Stimulated activated naive CD8-positive, alpha-beta T cell treated with anti-CD3 and anti-CD28 coated beads, Interleukin-15, Interleukin-2, amounts not matched to agents 100 ng/mL and 50 ng/mL, for 24 hours (primary cell): Measurements from ENCODE around the gene ZDHHC11B.
"Not testable (repeated sequence)": the region's sequence is repeated elsewhere in the genome, so short reads cannot be mapped to it uniquely, and the experiment has no call there.

ENCODE experiments used
- H3K27ac Mint-ChIP-seq: one replicate; pipeline ENCODE4 v1.8.0; 2021; ENCODE audit warnings: mild to moderate bottlenecking, mixed read lengths
- H3K27me3 Mint-ChIP-seq: one replicate; pipeline ENCODE4 v1.8.0; 2021; ENCODE audit warnings: mixed read lengths
- H3K36me3 Mint-ChIP-seq: one replicate; pipeline ENCODE4 v1.8.0; 2021; ENCODE audit warnings: low read depth, mixed read lengths
- H3K4me1 Mint-ChIP-seq: one replicate; pipeline ENCODE4 v1.8.0; 2021; ENCODE audit warnings: low read depth, mixed read lengths
- H3K4me3 Mint-ChIP-seq: one replicate; pipeline ENCODE4 v1.8.0; 2021; ENCODE audit warnings: mild to moderate bottlenecking, mixed read lengths
- H3K9me3 Mint-ChIP-seq: one replicate; pipeline ENCODE4 v1.8.0; 2021; ENCODE audit warnings: mixed read lengths

The ZDHHC11B gene

GRCh38 chr5:797986-798385, 13.5 kb upstream of the ZDHHC11B start:
- not testable (repeated sequence) for H3K4me3 Mint-ChIP-seq, H3K36me3 Mint-ChIP-seq, H3K4me1 Mint-ChIP-seq, H3K27ac Mint-ChIP-seq
- Mint-ChIP-seq H3K9me3 (peaks cover 22% of the 10 kb centered on the region), H3K27me3 (peaks cover 37% of the 10 kb centered on the region)

- H3K36me3 Mint-ChIP-seq, H3K27ac Mint-ChIP-seq, H3K4me3 Mint-ChIP-seq, H3K4me1 Mint-ChIP-seq: not testable (repeated sequence)
- H3K27me3 Mint-ChIP-seq: peaks cover 32% of the 10 kb centered on the region
- peaks cover 19% of the 10 kb centered on the region for H3K9me3 Mint-ChIP-seq
These were observed 11.3 kb upstream of the ZDHHC11B start for GRCh38 chr5:795873-796272.

- not testable (repeated sequence) for H3K36me3 Mint-ChIP-seq, H3K4me1 Mint-ChIP-seq, H3K27ac Mint-ChIP-seq, H3K4me3 Mint-ChIP-seq
- peaks cover 26% of the 10 kb centered on the region for H3K9me3 Mint-ChIP-seq
- peaks cover 38% of the 10 kb centered on the region for H3K27me3 Mint-ChIP-seq
These were observed 10.4 kb upstream of the ZDHHC11B start for GRCh38 chr5:794948-795347.

- Mint-ChIP-seq H3K9me3 (peaks cover 23% of the 10 kb centered on the region), H3K27me3 (peaks cover 36% of the 10 kb centered on the region)
- not testable (repeated sequence) for H3K36me3 Mint-ChIP-seq, H3K27ac Mint-ChIP-seq, H3K4me3 Mint-ChIP-seq, H3K4me1 Mint-ChIP-seq
These were observed 4.2 kb upstream of the ZDHHC11B start for GRCh38 chr5:788703-789102.

- not testable (repeated sequence) for H3K27ac Mint-ChIP-seq, H3K4me1 Mint-ChIP-seq, H3K4me3 Mint-ChIP-seq, H3K36me3 Mint-ChIP-seq
- Mint-ChIP-seq H3K9me3 (peaks cover 17% of the 10 kb centered on the region), H3K27me3 (peaks cover 32% of the 10 kb centered on the region)
These were observed 3.3 kb upstream of the ZDHHC11B start for GRCh38 chr5:787857-788233.

GRCh38 chr5:787224-787856, 2.8 kb upstream of the ZDHHC11B start:
- Mint-ChIP-seq H3K9me3 (peaks cover 17% of the 10 kb centered on the region), H3K27me3 (peaks cover 32% of the 10 kb centered on the region)
- not testable (repeated sequence) for H3K4me3 Mint-ChIP-seq, H3K27ac Mint-ChIP-seq, H3K36me3 Mint-ChIP-seq, H3K4me1 Mint-ChIP-seq

- H3K4me1 Mint-ChIP-seq, H3K27ac Mint-ChIP-seq, H3K36me3 Mint-ChIP-seq, H3K9me3 Mint-ChIP-seq: not testable (repeated sequence)
- peak overlapping the region; percentile 57 for H3K4me3 Mint-ChIP-seq
- H3K27me3 Mint-ChIP-seq: peaks cover 19% of the 10 kb centered on the region
These were observed 714 bp upstream of the ZDHHC11B start for GRCh38 chr5:785181-785705.

- H3K4me1 Mint-ChIP-seq, H3K36me3 Mint-ChIP-seq, H3K9me3 Mint-ChIP-seq, H3K27me3 Mint-ChIP-seq, H3K27ac Mint-ChIP-seq: not testable (repeated sequence)
- H3K4me3 Mint-ChIP-seq: peak overlapping the region; percentile 32
These were observed 575 bp downstream of the ZDHHC11B start for GRCh38 chr5:783881-784427.

GRCh38 chr5:783049-783802, 1.3 kb downstream of the ZDHHC11B start:
- H3K27ac Mint-ChIP-seq, H3K4me3 Mint-ChIP-seq, H3K4me1 Mint-ChIP-seq, H3K9me3 Mint-ChIP-seq, H3K36me3 Mint-ChIP-seq, H3K27me3 Mint-ChIP-seq: not testable (repeated sequence)

GRCh38 chr5:782356-782755, 2.2 kb downstream of the ZDHHC11B start:
- H3K9me3 Mint-ChIP-seq, H3K36me3 Mint-ChIP-seq, H3K27ac Mint-ChIP-seq, H3K4me3 Mint-ChIP-seq, H3K27me3 Mint-ChIP-seq, H3K4me1 Mint-ChIP-seq: not testable (repeated sequence)

- not testable (repeated sequence) for H3K4me3 Mint-ChIP-seq, H3K27me3 Mint-ChIP-seq, H3K36me3 Mint-ChIP-seq, H3K27ac Mint-ChIP-seq, H3K4me1 Mint-ChIP-seq, H3K9me3 Mint-ChIP-seq
These were observed 4.0 kb downstream of the ZDHHC11B start for GRCh38 chr5:780571-780970.

GRCh38 chr5:778967-779366, 5.6 kb downstream of the ZDHHC11B start:
- H3K27me3 Mint-ChIP-seq, H3K36me3 Mint-ChIP-seq, H3K4me1 Mint-ChIP-seq, H3K4me3 Mint-ChIP-seq, H3K27ac Mint-ChIP-seq, H3K9me3 Mint-ChIP-seq: not testable (repeated sequence)

GRCh38 chr5:778421-778820, 6.1 kb downstream of the ZDHHC11B start:
- not testable (repeated sequence) for H3K27me3 Mint-ChIP-seq, H3K36me3 Mint-ChIP-seq, H3K9me3 Mint-ChIP-seq, H3K27ac Mint-ChIP-seq, H3K4me3 Mint-ChIP-seq, H3K4me1 Mint-ChIP-seq

GRCh38 chr5:777756-778161, 6.8 kb downstream of the ZDHHC11B start:
- H3K27ac Mint-ChIP-seq: no peak overlapping the region

GRCh38 chr5:776862-777711, 7.4 kb downstream of the ZDHHC11B start:
- no peak overlapping the region for H3K27ac Mint-ChIP-seq
- H3K36me3 Mint-ChIP-seq: no peaks in the 10 kb centered on the region
- H3K27me3 Mint-ChIP-seq: peaks cover 5% of the 10 kb centered on the region
- H3K9me3 Mint-ChIP-seq: no peaks in the 10 kb centered on the region
- no peaks in the 10 kb centered on the region for H3K4me1 Mint-ChIP-seq
- H3K4me3 Mint-ChIP-seq: no peak overlapping the region

More at GRCh38 chr5:777756-778161, 6.8 kb downstream of the ZDHHC11B start:
- Mint-ChIP-seq H3K27me3 (peaks cover 5% of the 10 kb centered on the region), H3K4me3 (no peak overlapping the region), H3K9me3 (no peaks in the 10 kb centered on the region), H3K4me1 (no peaks in the 10 kb centered on the region), H3K36me3 (no peaks in the 10 kb centered on the region)
